GM10266 (cell line): ENCODE results near the gene EPHB2.

Experiments used
- DNase-seq: peaks from one replicate; pipeline ENCODE4 v3.0.0; 2012; ENCODE audit errors: extremely low spot score
- CTCF ChIP-seq: IDR thresholded peaks from 2 replicates; pipeline ENCODE4 v1.5.1; 2012; ENCODE audit warnings: mild to moderate bottlenecking, low read depth; ENCODE audit not compliant: control insufficient read depth, insufficient read depth; ENCODE audit errors: missing control alignments

The EPHB2 gene

GRCh38 chr1:22848405-22848804, 137.8 kb downstream of the EPHB2 start:
- no peak for DNase-seq
- no peak for TF ChIP-seq CTCF

- no peak for DNase-seq
- TF ChIP-seq CTCF, result no peak
These were observed 139.1 kb downstream of the EPHB2 start for GRCh38 chr1:22849770-22850169.

GRCh38 chr1:22850281-22850680, 139.6 kb downstream of the EPHB2 start:
- no peak for DNase-seq
- TF ChIP-seq CTCF, result no peak

GRCh38 chr1:22850681-22851080, 140.0 kb downstream of the EPHB2 start:
- no peak for TF ChIP-seq CTCF
- no peak for DNase-seq

- no peak for DNase-seq
- no peak for TF ChIP-seq CTCF
These were observed 140.9 kb downstream of the EPHB2 start for GRCh38 chr1:22851517-22851916.

- DNase-seq, result no peak
- TF ChIP-seq CTCF, result no peak
These were observed 141.6 kb downstream of the EPHB2 start for GRCh38 chr1:22852144-22852655.

GRCh38 chr1:22853651-22854185, 143.1 kb downstream of the EPHB2 start:
- DNase-seq, result no peak
- no peak for TF ChIP-seq CTCF
